Stomach (tissue), 4 donors: ENCODE data around the gene AGAP1.

Source experiments
- CTCF ChIP-seq, 7 experiments: fragments of 450-650 bp in 4 of 7; fragments of 200-600 bp in 3 of 7; sonication (generic) in 3 of 7; IDR thresholded peaks; one replicate each; pipeline ENCODE4 v1.5.1; 2016 to 2019; ENCODE audit warnings: antibody characterized with exemption in 7 of 7, control low read depth in 2 of 7, mild to moderate bottlenecking in 1 of 7
- EP300 ChIP-seq: sonication (generic); formaldehyde crosslinking; IDR thresholded peaks from one replicate; pipeline ENCODE4 v1.6.1; 2017; ENCODE audit warnings: antibody characterized with exemption
- POLR2A ChIP-seq, 4 donors: fragments of 450-650 bp; IDR thresholded peaks; one replicate each; pipeline ENCODE4 v1.6.1; 2016; ENCODE audit warnings: antibody characterized with exemption in 4 of 4, control low read depth in 2 of 4, mild to moderate bottlenecking in 1 of 4, moderate library complexity in 1 of 4
- POLR2AphosphoS5 ChIP-seq, 3 donors: sonication (generic); formaldehyde crosslinking; IDR thresholded peaks; one replicate each; pipeline ENCODE4 v1.6.1; 2016; ENCODE audit warnings: antibody characterized with exemption in 3 of 3

DNA sequence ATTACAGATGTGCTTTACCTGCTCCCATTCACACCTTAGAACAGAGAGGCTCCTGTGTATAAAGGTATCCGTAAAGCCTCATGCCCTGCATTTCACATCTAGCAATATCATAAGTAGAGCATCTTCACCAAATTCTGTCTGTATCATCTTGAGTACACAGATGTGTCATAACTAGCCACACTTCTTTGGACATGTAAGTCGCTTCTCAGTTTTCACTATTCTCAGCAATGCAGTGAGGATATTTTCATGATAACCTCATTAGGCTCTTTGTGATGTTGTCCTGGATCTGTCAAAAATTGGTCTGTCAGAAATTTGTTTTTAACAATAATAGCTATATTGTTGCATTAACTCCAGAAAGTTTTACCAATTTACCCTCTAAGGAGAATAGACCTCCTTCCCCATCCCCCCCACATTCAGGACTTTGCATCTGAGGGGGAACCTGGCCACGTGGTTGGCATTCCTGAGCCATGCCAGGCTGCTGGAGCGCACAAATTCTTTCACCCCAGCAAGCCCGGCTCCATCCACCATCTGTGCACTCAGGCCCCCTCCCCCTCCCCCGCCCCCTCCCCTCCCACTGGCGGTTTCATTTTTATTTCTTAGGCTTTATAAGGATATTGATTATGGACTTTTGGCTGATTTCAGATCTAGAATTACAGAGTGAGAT lies 34.1 kb downstream of the AGAP1 start:
- TF ChIP-seq CTCF (IDR thresholded peaks at IDR 0.05) (no peak), EP300 (no peak), POLR2A (IDR thresholded peaks at IDR 0.05) (no peak), POLR2AphosphoS5 (IDR thresholded peaks at IDR 0.05) (no peak)
